Transverse colon (tissue), 4 donors: Measurements from ENCODE around the gene FXYD3. TPM values are rescaled to one million over a fixed set of nuclear protein-coding genes. Genes with fewer than 3 reads are reported as not detected.
"Not testable (repeated sequence)": the region's sequence is repeated elsewhere in the genome, so short reads cannot be mapped to it uniquely, and the experiment has no call there.

Source experiments
- DNase-seq: peaks from one replicate; pipeline ENCODE4 v3.0.0-alpha.2; 2019
- H3K27ac ChIP-seq, 4 donors: fragments of 200-600 bp; sonication (generic); 2 replicates each; pipeline ENCODE4 v1.5.1; 2016 to 2018; ENCODE audit warnings: inconsistent platforms in 4 of 4
- H3K27me3 ChIP-seq: fragments of 200-600 bp; sonication (generic); 2 replicates; pipeline ENCODE4 v1.5.1; 2017; ENCODE audit warnings: inconsistent platforms
- H3K36me3 ChIP-seq, 4 donors: fragments of 200-600 bp; sonication (generic); 2 replicates each; pipeline ENCODE4 v1.5.1; 2017 to 2019; ENCODE audit warnings: inconsistent platforms in 4 of 4
- H3K4me1 ChIP-seq, 4 donors: fragments of 200-600 bp; sonication (generic); 2 replicates each; pipeline ENCODE4 v1.5.1; 2017 to 2020; ENCODE audit warnings: inconsistent platforms in 4 of 4
- H3K4me3 ChIP-seq, 4 donors: fragments of 200-600 bp; sonication (generic); 1 replicate in 1 of 4; 2 replicates in 3 of 4; pipeline versions ENCODE4 v1.5.1 to v1.6.1; 2017 to 2019; ENCODE audit warnings: inconsistent platforms in 4 of 4
- H3K9me3 ChIP-seq, 2 donors: fragments of 200-600 bp; sonication (generic); 2 replicates each; pipeline ENCODE4 v1.5.1; 2017 to 2019; ENCODE audit warnings: inconsistent platforms in 2 of 2
- EP300 ChIP-seq: sonication (generic); formaldehyde crosslinking; IDR thresholded peaks from one replicate; pipeline ENCODE4 v1.6.1; 2017; ENCODE audit warnings: antibody characterized with exemption, low read depth
- POLR2A ChIP-seq: fragments of 450-650 bp; IDR thresholded peaks from one replicate; pipeline ENCODE4 v1.6.1; 2016; ENCODE audit warnings: antibody characterized with exemption, mild to moderate bottlenecking, moderate library complexity
- POLR2AphosphoS5 ChIP-seq, 3 donors: sonication (generic); formaldehyde crosslinking; IDR thresholded peaks; one replicate each; pipeline ENCODE4 v1.6.1; 2016; ENCODE audit warnings: antibody characterized with exemption in 3 of 3
- WGBS, 2 donors: methylation state at CpG; one replicate each; pipeline ENCODE4 v1.1.5; 2018; ENCODE audit warnings: low coverage in 1 of 2; 5-methylcytosine and 5-hydroxymethylcytosine counted together
- in situ Hi-C, 4 donors: fragments of 200-750 bp; cut with MboI; loops; one replicate each; pipeline versions ENCODE4 v1.15.0 to v1.15.1; 2017; ENCODE audit warnings: low sequenced_read_pairs in 3 of 4, low pct_ligation_motif_present in 1 of 4, low pct_unique_long_range_greater_than_20kb in 1 of 4
- intact Hi-C: fragments of 100-400 bp; cut with DNase I; formaldehyde crosslinking; loops from one replicate; pipeline ENCODE4 v1.15.1; 2023; ENCODE audit warnings: low total_unique reads
- total RNA-seq, 4 donors: library from RNA; depleted of rRNA; stranded (reverse); fragments of >200 nt; gene quantifications; one replicate each; pipeline ENCODE4 v1.1.0, GENCODE V29; 2016
- TF ChIP-seq, protein P1 (sequence below), 5 experiments: fragments of 200-600 bp in 3 of 5; fragments of 450-650 bp in 2 of 5; sonication (generic) in 3 of 5; IDR thresholded peaks; 1 replicate in 2 of 5; 2 replicates in 3 of 5; pipeline ENCODE4 v1.5.1; 2016 to 2017; ENCODE audit warnings: antibody characterized with exemption in 5 of 5, inconsistent platforms in 3 of 5, mild to moderate bottlenecking in 2 of 5, moderate library complexity in 1 of 5

The FXYD3 gene
- total RNA-seq, 4 donors from 2014 or later: 1,678 to 4,641 (median 3,622) TPM

DNA sequence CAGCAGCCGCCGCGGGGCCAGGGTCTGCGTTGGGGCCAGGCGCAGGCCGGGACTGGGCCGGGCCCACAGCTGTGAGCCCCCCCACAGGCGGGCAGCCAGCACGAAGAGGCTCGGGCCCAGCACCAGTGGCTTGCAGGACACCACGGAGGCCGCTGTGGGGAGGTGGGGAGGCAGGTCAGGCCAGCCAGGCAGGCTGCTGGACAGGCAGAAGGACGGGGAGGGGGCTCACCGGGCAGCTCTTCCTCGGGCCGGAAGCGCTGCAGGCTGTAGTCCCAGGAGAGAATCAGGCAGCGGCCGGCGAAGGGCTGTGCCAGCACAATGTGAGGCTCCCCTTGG, 11.0 kb downstream of the FXYD3 start:
- peak; percentile 56 for TF ChIP-seq POLR2A
- TF ChIP-seq, protein P1, sequence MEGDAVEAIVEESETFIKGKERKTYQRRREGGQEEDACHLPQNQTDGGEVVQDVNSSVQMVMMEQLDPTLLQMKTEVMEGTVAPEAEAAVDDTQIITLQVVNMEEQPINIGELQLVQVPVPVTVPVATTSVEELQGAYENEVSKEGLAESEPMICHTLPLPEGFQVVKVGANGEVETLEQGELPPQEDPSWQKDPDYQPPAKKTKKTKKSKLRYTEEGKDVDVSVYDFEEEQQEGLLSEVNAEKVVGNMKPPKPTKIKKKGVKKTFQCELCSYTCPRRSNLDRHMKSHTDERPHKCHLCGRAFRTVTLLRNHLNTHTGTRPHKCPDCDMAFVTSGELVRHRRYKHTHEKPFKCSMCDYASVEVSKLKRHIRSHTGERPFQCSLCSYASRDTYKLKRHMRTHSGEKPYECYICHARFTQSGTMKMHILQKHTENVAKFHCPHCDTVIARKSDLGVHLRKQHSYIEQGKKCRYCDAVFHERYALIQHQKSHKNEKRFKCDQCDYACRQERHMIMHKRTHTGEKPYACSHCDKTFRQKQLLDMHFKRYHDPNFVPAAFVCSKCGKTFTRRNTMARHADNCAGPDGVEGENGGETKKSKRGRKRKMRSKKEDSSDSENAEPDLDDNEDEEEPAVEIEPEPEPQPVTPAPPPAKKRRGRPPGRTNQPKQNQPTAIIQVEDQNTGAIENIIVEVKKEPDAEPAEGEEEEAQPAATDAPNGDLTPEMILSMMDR (IDR thresholded peaks at IDR 0.05): no peak
- DNase-seq: no peak
- Histone ChIP-seq H3K36me3 (no peaks in the 10 kb centered on the region), H3K27ac (peak overlapping the region; percentile 88 to 95 (median 91)), H3K4me3 (no peak overlapping the region), H3K9me3 (no peaks in the 10 kb centered on the region), H3K27me3 (no peaks in the 10 kb centered on the region), H3K4me1 (peaks cover 25 to 91% (median 68%) of the 10 kb centered on the region in 4 donors)
- in situ Hi-C loops: no loop called here
- 71% methylated on average over 15 of the region's 20 CpGs; no CpG with 5 or more reads in 1 of the 2 donors for WGBS, 2 donors
- intact Hi-C loops: no loop called here

- in situ Hi-C loops: no loop called here
- H3K9me3 ChIP-seq: no peaks in the 10 kb centered on the region
- peak overlapping the region; percentile 84 to 92 (median 89) for H3K27ac ChIP-seq
- TF ChIP-seq POLR2AphosphoS5 (IDR thresholded peaks at IDR 0.05): peak in 1 of 3 donors; percentile 32
- TF ChIP-seq, protein P1 (IDR thresholded peaks at IDR 0.05): no peak
- no peak for DNase-seq
- 71 to 100% methylated on average over 2 to 7 of the region's 7 CpGs for WGBS, 2 donors
- H3K36me3 ChIP-seq: no peaks in the 10 kb centered on the region
- H3K4me1 ChIP-seq: peaks cover 22 to 79% (median 59%) of the 10 kb centered on the region in 4 donors
- H3K4me3 ChIP-seq: no peak overlapping the region
- intact Hi-C loops: no loop called here
- H3K27me3 ChIP-seq: no peaks in the 10 kb centered on the region
These were observed 12.2 kb downstream of the FXYD3 start for GRCh38 chr19:35127871-35128270.

- Histone ChIP-seq H3K36me3 (no peaks in the 10 kb centered on the region), H3K4me1 (peaks cover 22 to 72% (median 54%) of the 10 kb centered on the region in 4 donors), H3K27ac (peak overlapping the region; percentile 84 to 92 (median 89)), H3K4me3 (no peak overlapping the region), H3K27me3 (no peaks in the 10 kb centered on the region), H3K9me3 (no peaks in the 10 kb centered on the region)
- in situ Hi-C loops (no loop called here), intact Hi-C loops (no loop called here)
- TF ChIP-seq POLR2AphosphoS5 (IDR thresholded peaks at IDR 0.05) (no peak), POLR2A (no peak), EP300 (no peak)
- TF ChIP-seq, protein P1 (IDR thresholded peaks at IDR 0.05): no peak
- DNase-seq: no peak
- WGBS, 2 donors: 78 to 81% methylated on average over 6 to 9 of the region's 9 CpGs
These were observed 12.9 kb downstream of the FXYD3 start for GRCh38 chr19:35128398-35129057.

DNA sequence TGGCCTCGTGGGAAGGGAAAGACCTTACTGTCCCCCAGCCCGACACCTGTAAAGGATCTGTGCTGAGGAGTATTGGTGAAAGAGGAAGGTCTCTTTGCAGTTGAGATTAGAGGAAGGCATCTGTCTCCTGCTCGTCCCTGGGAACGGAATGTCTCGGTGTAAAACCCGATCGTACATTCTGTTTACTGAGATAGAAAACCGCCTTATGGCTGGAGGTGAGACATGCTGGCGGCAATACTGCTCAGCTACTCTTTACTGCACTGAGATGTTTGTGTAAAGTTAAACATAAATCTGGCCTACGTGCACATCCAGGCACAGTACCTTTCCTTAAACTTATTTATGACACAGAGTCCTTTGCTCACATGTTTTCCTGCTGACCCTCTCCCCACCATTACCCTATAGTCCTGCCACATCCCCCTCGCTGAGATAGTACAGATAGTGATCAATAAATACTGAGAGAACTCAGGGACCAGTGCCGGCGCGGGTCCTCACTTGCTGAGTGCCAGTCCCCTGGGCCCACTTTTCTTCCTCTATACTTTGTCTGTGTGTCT, 14.2 kb downstream of the FXYD3 start:
- peak; percentile 99 for TF ChIP-seq EP300
- TF ChIP-seq POLR2A: peak; percentile 63
- TF ChIP-seq POLR2AphosphoS5 (IDR thresholded peaks at IDR 0.05): peak in 2 of 3 donors; percentile 74 to 83
- H3K36me3 ChIP-seq, intact Hi-C loops, H3K27me3 ChIP-seq, H3K4me3 ChIP-seq, in situ Hi-C loops, H3K9me3 ChIP-seq: not testable (repeated sequence)
- peak; percentile 67 for DNase-seq
- Histone ChIP-seq H3K27ac (peak overlapping the region; percentile 84 to 92 (median 89)), H3K4me1 (peaks cover 20 to 65% (median 44%) of the 10 kb centered on the region in 4 donors)
- 27 to 34% methylated on average over 3 to 14 of the region's 14 CpGs for WGBS, 2 donors
